KG1 (cell line): ENCODE data around the gene IQGAP2.
"Not testable (repeated sequence)": the region's sequence is repeated elsewhere in the genome, so short reads cannot be mapped to it uniquely, and the experiment has no call there.

Source experiments
- DNase-seq: peaks from one replicate; lab custom pipeline; 2025; lab: John Stamatoyannopoulos, UW

The IQGAP2 gene

DNA sequence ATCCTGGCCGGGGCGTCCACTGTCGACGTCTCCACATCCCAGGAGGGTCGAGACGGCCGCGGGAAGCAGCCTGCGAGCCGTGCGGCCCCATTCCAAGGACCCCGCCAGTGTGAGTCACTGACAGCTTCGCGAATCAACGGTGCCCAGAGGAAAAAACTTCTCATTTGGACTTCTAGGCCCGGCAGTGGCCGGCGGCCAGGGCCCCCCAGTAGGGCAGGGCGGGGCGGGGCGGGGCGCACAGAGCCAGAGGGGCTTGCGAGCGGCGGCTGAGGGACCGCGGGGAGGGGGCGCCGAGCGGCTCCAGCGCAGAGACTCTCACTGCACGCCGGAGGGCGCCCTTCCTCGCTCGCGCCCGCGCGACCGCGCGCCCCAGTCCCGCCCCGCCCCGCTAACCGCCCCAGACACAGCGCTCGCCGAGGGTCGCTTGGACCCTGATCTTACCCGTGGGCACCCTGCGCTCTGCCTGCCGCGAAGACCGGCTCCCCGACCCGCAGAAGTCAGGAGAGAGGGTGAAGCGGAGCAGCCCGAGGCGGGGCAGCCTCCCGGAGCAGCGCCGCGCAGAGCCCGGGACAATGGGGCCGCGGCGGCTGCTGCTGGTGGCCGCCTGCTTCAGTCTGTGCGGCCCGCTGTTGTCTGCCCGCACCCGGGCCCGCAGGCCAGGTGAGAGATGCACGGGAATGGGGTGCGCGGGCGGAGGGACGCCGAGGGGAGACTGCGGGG is 312.8 kb downstream of the IQGAP2 start, which contains the start of gene F2R:
TSS of gene F2R (plus strand) at position 391 of the 720 bp plus-strand sequence. CDS start at position 573, 182 bp downstream.
- peak; percentile 68 for DNase-seq

DNA sequence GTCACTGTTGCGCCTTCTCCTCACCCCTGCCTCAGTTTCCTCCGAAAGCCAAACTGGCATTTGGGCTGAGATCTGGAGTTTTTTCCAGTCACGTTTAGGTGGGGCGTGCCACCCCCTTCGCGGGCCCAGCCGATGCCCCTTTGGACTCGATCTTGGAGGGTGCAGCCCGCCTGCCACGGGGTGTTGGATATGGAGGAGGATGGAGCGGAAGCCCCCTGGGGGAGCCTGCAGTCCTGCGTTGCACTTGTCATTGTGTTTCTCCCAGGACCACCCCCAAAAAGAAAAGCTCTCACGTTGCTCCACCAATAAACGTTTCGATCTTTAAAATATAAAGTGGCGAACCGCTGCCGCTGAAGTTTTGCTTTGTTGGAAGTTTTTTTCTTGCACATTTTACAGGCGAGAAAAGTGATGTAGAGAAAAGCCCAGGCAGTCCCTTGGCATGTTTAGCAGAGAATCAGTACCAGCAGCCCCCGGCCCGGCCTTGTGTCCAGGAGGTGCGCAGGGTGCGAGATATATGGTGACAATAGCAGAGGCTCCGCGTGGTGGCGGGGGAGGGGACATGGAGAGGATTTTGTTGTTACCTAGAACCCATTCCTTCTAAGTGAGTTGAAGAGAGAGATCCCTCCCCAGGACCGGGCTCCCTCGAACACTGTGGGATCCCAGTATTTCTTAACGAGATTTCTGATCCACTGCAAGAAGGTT is 313.5 kb downstream of the IQGAP2 start:
- DNase-seq: peak; percentile 69

DNA sequence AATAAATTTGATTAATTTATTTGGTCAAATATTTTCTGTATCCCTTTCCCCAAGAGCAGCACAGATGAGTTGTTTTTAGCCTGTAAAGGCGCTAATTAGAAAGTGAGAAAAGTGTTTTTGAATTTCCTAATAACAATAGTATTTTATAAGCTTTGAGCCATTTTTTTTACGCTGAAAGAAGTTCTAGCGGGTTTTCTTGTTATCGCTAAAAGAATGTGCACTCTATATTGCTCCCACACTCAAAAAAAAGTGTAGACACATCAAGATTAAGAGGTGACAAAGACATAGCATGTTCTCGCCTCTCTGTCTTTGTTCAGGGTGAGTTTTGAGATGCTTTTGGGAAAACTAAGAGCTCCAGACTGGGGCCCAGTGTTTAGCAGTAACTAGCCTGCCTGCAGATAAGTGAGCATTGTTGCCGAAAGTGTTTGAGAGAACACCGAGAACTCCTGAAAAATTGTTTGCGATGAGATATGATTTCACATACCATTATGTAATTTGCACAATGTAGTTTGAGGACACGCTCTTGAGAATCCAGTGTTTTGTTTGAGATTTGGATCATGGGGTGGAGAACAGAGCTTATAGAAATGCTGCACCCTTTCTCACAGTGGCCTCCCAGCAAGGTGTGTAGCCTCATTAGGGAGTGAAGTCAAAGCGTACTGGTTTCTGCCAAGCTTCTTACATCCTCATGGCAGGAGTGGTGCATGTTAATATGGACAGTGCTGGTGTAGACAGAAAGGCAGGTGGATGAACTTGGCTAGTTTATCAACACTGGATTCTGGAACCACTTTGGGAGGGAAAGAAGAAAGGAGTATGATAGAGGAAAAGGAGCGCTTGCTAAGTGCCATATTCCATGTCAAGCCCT is 314.4 kb downstream of the IQGAP2 start:
- no peak for DNase-seq

DNA sequence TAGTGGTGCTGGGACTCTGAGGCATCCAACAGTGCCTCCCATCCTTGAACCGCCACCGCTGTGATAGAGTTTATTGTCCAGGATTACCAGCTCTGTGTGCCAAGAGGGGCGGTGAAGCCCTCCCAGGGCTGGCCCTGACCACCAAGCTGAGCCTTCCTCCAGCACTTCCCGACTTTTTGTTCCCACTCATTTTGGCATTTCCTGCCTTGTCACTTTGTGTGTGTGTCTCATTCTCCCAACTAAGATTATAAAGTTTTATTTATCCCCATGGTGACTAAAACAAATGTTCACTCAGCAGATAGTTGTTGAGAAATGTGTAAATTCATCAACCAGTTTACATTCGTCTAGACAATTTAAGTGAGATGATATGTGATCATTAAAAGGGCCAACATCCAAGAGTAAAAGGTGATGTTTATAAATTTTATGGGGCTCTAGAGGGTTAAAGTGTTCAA is 315.3 kb downstream of the IQGAP2 start:
- DNase-seq: no peak

DNA sequence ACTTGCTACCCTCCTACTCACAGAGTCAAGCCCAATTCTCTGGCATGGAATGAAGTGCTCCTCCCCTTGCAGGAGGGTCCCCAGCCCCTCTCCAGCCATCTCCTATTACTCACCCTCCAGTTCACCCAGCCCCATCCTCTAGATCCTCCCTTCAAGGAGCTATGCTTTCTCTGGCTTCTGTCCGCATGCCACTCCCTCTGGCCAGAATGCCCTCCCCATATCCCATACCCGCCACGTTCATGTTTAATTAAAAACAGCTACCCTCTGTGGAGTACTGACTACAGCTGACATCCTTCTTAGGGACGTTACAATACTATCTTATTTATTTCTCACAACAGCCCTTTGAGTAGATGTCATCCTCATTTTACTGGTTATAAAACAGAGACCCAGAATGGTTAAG is 315.8 kb downstream of the IQGAP2 start:
- DNase-seq: no peak

DNA sequence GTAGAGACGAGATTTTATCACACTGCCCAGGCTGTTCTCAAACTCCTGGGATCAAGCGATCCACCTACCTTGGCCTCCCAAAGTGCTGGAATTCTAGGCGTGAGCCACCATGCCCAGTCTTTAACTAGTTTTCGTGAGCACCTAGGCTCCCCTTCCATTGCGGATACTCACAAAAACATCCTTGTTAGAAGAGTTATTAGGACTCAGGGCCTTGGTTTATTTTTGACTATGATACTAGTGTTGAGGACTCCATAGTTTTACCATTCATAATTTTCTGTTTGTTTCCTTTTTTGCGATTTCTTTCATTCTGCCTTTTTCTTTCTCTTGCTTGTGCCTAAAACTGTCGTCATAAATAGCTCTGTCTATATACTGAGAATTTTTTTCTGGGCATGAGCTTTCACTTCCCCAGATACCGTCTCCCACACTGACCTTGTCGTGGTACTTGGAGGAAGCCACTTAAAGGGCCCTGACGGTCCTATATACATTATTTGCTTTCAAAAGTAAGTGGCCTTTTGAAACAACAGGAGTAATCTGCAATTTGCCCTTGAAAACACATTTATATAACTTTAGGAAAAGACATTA is 318.0 kb downstream of the IQGAP2 start:
- no peak for DNase-seq

DNA sequence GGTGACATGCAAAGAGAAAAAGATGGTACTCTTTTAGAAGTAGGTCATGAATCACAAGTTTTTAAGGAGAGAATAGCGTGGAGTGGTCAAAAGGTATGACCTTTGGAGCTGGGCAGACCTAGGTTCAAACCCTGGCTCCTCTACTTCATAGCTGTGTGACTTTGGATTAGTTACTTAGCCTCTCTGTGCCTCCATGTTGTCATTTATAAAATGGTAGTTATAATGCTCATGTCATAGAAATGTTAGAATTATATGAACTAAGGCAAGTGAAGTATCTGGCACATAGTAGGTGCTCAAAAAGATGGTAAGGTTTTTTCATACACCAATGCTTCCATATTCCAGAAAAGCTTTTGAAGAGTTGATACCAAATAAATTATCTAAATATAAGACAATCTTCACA is 320.2 kb downstream of the IQGAP2 start:
- no peak for DNase-seq

DNA sequence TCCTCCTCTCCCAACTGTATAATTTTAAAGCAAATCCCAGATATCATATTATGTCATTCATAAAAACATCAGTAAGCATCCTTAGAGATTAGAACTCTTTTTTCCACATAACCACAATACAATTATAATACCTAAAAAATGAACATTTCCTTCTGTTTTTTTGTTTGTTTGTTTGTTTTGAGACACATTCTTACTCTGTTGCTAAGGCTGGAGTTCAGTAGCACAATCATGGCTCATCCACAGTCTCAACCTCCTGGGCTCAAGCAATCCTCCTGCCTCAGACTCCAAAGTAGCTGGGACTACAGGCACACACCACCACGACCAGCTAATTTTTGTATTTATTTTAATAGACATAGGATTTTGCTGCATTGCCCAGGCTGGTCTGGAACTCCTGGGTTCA is 320.8 kb downstream of the IQGAP2 start:
- no peak for DNase-seq

DNA sequence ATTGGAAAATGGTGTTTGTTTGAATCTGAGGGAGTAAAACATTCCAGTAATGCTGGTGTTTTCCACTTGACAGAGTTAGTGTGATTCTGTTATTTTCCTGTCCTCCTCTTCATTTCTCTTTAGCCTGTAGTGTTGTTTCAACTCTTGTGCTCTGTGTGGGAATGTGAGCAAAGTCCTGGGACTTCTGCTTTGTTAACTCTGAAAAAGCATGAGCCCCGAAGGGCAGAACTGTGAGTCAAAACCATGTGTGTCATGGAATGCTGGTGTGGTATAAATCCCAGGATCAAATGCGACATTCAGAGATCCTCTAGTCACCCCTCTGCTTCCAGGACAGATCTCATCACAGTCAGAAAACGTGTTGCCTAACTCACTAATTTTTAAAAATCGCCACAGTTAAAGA is 321.8 kb downstream of the IQGAP2 start:
- no peak for DNase-seq

DNA sequence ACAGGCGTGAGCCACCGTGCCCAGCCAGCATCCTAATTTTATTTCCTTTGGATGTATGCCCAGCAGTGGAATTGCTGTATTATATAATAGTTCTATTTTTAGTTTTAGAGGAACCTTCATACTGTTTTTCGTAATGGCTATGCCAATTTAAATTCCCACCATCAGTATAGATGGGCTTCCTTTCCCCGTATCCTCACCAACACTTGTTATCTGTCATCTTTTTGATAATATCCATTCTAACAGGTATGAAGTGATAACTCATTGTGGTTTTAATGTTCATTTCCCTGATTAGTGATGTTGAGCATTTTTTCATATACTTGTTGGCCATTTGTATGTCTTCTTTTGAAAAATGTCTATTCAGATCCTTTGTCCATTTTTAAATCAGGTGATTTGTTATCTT is 325.9 kb downstream of the IQGAP2 start:
- DNase-seq: no peak

DNA sequence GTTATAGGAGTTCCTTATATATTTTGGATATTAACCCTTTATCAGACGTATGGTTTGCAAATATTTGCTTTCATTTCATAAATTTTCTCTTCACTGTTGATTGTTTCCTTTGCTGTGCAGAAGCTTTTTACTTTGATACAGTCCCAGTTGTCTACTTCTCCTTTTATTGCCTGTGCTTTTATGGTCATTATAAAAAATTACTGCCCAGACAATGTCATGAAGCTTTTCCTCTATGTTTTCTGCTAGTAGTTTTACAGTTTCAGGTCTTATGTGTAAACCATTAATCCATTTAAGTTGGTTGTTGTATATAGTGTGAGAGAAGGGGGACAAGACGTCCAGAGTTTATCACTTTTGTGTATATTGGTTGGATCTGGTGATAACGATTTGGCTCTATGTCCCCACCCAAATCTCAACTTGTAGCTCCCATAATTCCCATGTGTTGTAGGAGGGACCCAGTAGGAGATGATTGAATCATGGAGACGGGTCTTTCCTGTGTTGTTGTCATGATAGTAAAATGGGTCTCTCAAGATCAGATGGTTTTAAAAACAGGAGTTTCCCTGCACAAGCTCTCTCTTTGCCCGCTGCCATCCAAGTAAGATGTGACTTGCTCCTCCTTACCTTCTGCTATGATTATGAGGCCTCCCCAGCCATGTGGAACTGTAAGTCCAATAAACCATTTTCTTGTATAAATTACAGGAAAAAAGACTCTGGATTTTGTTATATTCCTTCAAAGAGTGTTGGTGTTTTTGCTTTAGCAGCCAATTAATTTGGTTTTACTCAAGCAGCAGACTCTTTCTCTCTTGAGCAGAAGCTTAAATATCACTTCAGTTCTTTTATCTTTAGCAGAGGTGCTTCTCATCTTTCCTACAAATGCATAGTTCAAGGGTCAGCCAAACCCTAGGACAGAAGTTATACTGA is 326.5 kb downstream of the IQGAP2 start:
- DNase-seq: no peak

DNA sequence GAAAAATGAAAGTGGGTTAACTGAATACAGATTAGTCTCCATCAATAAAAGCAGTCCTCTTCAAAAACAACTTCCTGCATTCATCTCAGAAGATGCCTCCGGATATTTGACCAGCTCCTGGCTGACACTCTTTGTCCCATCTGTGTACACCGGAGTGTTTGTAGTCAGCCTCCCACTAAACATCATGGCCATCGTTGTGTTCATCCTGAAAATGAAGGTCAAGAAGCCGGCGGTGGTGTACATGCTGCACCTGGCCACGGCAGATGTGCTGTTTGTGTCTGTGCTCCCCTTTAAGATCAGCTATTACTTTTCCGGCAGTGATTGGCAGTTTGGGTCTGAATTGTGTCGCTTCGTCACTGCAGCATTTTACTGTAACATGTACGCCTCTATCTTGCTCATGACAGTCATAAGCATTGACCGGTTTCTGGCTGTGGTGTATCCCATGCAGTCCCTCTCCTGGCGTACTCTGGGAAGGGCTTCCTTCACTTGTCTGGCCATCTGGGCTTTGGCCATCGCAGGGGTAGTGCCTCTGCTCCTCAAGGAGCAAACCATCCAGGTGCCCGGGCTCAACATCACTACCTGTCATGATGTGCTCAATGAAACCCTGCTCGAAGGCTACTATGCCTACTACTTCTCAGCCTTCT is 329.4 kb downstream of the IQGAP2 start:
- no peak for DNase-seq

DNA sequence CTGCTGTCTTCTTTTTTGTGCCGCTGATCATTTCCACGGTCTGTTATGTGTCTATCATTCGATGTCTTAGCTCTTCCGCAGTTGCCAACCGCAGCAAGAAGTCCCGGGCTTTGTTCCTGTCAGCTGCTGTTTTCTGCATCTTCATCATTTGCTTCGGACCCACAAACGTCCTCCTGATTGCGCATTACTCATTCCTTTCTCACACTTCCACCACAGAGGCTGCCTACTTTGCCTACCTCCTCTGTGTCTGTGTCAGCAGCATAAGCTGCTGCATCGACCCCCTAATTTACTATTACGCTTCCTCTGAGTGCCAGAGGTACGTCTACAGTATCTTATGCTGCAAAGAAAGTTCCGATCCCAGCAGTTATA is 329.9 kb downstream of the IQGAP2 start:
- no peak for DNase-seq

DNA sequence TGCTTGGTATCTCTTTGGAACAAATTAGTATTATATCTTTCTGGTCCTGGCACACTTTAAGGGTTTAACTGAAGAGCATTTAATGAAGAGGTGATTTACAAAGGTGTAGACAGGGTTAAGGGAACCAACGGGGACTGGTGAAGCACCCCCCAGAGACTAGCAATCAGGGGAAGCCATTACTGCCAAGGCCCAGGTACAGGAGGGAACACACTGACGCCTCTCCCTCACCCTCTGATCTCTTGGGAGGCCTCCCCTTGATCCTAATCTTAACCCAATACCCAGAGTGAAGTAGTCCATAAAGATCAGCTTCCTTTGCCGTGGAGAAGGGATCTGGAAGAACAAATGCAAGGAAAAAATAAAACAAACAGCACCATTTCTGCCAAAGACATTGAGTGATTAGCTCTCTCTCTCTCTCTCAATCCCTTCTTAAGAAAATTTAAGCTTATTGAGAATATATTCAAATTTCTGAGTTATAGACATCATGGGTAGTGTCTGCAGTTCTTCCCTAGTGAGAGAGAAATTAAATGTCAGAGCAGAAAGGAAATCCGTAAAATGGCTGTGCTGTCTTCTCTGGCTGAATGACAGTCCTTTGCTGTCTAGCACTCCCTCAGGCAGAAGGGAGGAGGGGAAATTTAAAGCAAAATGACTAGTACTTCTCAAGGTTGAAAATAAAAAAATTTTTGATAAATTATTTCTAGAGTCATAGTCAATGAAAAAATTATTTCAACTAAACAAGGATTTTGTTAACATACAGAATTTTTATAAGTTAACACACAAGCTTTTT is 332.9 kb downstream of the IQGAP2 start:
- no peak for DNase-seq

DNA sequence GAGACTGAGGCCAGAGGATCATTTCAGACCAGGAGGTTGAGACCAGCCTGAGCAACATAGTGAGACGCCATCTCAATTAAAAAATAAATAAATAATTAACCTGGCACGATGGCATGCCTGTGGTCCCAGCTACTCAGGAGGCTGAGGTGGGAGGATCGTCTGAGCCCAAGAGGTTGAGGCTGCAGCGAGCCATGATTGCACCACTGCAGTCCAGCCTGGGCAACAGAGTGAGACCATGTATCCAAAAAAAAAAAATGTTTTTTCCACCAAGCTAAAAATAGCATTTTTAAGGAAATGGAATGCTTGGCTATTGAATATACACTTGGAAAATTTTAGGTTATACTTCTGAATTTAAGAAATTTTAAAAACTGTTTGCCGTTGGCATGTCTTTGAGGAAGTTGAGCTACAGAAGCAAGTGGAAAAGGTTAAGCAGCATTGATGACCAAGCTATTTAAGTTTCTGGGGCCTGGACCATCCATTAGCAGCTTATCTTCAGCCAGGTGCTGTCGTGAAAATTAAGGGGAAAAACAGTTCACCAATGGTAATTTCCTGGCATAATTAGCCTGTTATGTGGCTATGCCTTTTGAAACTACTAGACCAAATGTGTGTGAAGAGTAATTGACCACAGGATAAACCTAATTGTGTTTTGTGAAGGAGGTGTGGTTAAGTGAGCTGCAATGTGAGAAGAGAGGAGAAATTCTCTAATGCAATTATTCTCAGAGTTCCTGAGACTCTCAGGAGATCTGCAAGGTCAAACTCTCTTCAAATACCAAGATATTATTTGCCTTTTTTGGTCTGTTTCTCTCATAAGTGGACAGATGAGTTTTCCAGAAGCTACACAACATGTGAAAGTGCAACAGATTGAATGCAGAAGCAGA is 333.8 kb downstream of the IQGAP2 start:
- no peak for DNase-seq

DNA sequence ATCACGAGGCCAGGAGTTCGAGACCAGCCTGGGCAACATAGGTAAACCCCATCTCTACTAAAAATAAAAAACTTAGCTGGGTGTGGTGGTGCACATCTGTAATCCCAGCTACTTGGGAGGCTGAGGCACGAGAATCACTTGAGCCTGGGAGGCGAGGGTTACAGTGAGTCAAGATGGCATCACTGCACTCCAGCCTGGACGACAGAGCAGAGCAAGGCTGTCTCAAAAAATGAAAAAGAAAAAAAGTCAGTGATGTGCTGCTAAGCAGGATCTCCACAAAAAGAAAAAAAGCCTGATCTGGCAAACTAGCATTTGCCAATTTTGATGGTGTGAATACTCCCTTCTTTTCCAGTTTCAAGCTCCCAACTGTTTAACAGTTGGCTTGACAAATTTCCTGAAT is 334.8 kb downstream of the IQGAP2 start:
- no peak for DNase-seq

DNA sequence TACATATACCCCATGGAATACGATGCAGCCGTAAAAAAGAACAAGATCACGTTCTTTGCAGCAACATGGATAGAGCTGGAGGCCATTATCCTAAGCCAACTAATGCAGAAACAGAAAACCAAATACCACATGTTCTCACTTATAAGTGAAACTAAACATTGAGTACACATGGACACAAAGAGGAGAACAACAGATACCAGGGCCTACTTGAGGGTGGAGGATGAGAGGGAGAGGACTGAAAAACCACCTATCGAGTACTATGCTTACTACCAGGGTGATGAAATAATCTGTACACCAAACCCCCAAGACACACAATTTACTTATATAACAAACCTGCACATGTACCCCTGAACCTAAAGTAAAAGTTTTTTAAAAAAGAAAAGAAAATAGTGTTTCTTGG is 338.4 kb downstream of the IQGAP2 start:
- DNase-seq: not testable (repeated sequence)

DNA sequence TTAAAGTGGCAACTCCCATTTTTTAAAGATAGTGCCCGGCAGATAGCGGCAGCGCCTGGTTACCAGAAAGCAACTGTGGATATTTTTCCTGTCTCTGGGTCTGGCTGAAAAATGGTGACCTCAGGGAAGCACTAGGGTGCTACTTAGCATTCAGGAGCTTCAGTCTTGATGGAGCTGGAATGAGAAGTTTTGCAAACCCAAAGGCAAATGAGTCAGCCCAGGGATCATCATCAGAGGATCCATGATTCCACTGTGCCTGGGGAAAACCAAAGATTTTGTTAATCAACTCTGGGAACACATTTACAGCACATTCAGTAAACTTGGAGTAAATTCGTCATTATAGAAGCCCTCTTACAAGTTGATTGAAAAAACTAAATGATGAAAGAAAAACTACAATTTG is 339.5 kb downstream of the IQGAP2 start:
- DNase-seq: no peak

DNA sequence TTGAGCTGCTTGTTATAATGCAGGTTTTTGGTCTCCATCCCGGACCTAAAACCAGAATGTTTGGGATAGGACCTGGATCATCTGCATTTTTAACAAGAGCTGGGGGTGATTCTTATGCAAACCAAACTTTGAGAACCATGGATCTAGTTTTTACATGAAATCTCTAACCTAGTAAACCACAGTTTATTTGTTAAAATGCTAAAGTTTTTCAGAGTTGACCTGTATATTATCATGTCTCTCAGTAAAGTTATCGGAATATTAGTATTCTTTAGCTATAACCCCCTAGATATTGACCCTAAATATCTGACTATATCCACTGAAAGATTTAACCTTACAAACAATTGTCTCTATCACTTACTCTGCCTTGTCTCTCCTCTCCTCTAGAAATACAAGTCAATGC is 341.5 kb downstream of the IQGAP2 start:
- DNase-seq: no peak
